ENCODE results near the gene AGBL4.

DNA sequence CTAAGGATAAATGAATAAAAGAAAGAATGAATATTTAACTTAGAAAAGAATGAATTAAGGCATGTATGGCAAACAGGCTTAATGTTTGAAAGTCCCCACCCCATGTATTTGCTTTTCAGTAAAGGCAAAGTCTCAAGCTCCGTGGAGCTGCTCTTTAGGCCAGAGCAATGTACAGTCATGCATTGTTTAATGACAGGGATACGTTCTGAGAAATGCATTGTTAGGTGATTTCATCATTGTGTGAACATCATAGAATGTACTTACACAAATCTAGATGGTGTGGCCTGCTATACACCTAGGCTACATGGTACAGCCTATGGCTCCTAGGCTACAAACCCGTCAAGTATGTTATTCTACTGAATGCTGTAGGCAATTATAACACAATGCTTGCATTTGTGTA is 1500.2 kb downstream of the AGBL4 start:
- TF ChIP-seq, protein P1, sequence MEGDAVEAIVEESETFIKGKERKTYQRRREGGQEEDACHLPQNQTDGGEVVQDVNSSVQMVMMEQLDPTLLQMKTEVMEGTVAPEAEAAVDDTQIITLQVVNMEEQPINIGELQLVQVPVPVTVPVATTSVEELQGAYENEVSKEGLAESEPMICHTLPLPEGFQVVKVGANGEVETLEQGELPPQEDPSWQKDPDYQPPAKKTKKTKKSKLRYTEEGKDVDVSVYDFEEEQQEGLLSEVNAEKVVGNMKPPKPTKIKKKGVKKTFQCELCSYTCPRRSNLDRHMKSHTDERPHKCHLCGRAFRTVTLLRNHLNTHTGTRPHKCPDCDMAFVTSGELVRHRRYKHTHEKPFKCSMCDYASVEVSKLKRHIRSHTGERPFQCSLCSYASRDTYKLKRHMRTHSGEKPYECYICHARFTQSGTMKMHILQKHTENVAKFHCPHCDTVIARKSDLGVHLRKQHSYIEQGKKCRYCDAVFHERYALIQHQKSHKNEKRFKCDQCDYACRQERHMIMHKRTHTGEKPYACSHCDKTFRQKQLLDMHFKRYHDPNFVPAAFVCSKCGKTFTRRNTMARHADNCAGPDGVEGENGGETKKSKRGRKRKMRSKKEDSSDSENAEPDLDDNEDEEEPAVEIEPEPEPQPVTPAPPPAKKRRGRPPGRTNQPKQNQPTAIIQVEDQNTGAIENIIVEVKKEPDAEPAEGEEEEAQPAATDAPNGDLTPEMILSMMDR (IDR thresholded peaks at IDR 0.05): no peak
- TF ChIP-seq POLR2A (IDR thresholded peaks at IDR 0.05): no peak

Data from heart left ventricle (tissue), 13 donors.